Neural progenitor cell (in vitro differentiated cells): ENCODE results near the gene KIAA0825.

Experiments used
- CTCF ChIP-seq: fragments of 200-600 bp; sonication (generic); IDR thresholded peaks from 2 replicates; pipeline ENCODE4 v1.5.1; 2017; ENCODE audit warnings: antibody characterized with exemption, mild to moderate bottlenecking
- EZH2 ChIP-seq: fragments of 200-600 bp; sonication (generic); IDR thresholded peaks from 2 replicates; pipeline ENCODE4 v1.6.1; 2017; ENCODE audit warnings: antibody characterized with exemption, mild to moderate bottlenecking, moderate library complexity
- EZH2phosphoT487 ChIP-seq: fragments of 200-600 bp; sonication (generic); IDR thresholded peaks from 2 replicates; pipeline ENCODE4 v1.6.1; 2017; ENCODE audit warnings: antibody characterized with exemption

DNA sequence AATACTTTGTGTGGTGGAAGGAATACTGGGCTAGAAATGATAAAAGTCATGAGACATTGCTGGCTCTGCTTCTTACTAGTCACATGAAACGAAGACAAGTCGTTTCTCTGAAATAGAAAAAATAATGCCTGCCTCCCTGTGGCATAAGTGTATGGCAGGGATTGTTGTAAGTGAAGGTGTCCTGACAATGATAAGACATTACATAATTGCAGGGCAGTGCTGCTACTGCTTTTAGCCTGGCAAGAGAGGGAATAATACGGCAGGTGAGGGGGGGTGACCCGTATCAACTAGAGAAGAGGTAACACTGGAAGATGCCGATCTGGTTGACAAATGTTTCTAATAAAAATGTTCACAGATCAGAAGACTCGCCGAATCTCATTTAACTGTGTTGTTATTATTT lies 314.3 kb downstream of the KIAA0825 start:
- TF ChIP-seq EZH2 (no peak), CTCF (no peak), EZH2phosphoT487 (no peak)
